ENCODE results near the gene CEACAM18. TPM values are rescaled to one million over a fixed set of nuclear protein-coding genes. Genes with fewer than 3 reads are reported as not detected.

The CEACAM18 gene
- polyA plus RNA-seq, 1 experiment, result not detected

GRCh38 chr19:51521357-51521756 is 43.0 kb downstream of the CEACAM18 start:
- Histone ChIP-seq H3K4me3 (ENCODE audit: low read depth, low read length) (no peak overlapping the region), H3K27me3 (ENCODE audit: control insufficient read depth, insufficient read depth, low read length) (no peaks in the 10 kb centered on the region), H3K36me3 (ENCODE audit: control insufficient read depth, insufficient read depth, low read length) (no peaks in the 10 kb centered on the region)
- CTCF ChIA-PET, result no interaction called here
- no peak for TF ChIP-seq CTCF (IDR thresholded peaks at IDR 0.05; ENCODE audit: insufficient read depth, low read depth, low read length)
- POLR2A ChIA-PET, result no interaction called here
- DNase-seq (ENCODE audit: low read depth), result no peak

GRCh38 chr19:51521781-51522180 is 43.4 kb downstream of the CEACAM18 start:
- TF ChIP-seq CTCF (IDR thresholded peaks at IDR 0.05; ENCODE audit: insufficient read depth, low read depth, low read length), result no peak
- Histone ChIP-seq H3K36me3 (ENCODE audit: control insufficient read depth, insufficient read depth, low read length) (no peaks in the 10 kb centered on the region), H3K4me3 (ENCODE audit: low read depth, low read length) (no peak overlapping the region), H3K27me3 (ENCODE audit: control insufficient read depth, insufficient read depth, low read length) (no peaks in the 10 kb centered on the region)
- CTCF ChIA-PET, result no interaction called here
- DNase-seq (ENCODE audit: low read depth), result no peak
- POLR2A ChIA-PET, result no interaction called here

- TF ChIP-seq CTCF (IDR thresholded peaks at IDR 0.05; ENCODE audit: insufficient read depth, low read depth, low read length), result no peak
- POLR2A ChIA-PET, result no interaction called here
- no peaks in the 10 kb centered on the region for H3K27me3 ChIP-seq (ENCODE audit: control insufficient read depth, insufficient read depth, low read length)
- H3K36me3 ChIP-seq (ENCODE audit: control insufficient read depth, insufficient read depth, low read length), result no peaks in the 10 kb centered on the region
- CTCF ChIA-PET, result interaction anchor here (0.9 kb wide), 1 partner anchor 11 kb away, joined by 3 read pairs; no protein-coding TSS in a partner anchor
- no peak for DNase-seq (ENCODE audit: low read depth)
- H3K4me3 ChIP-seq (ENCODE audit: low read depth, low read length), result no peak overlapping the region
Observed at GRCh38 chr19:51524666-51525264, 46.4 kb downstream of the CEACAM18 start.

- ChIA-PET CTCF (no interaction called here), POLR2A (no interaction called here)
- no peak for DNase-seq (ENCODE audit: low read depth)
- Histone ChIP-seq H3K27me3 (ENCODE audit: control insufficient read depth, insufficient read depth, low read length) (no peaks in the 10 kb centered on the region), H3K36me3 (ENCODE audit: control insufficient read depth, insufficient read depth, low read length) (no peaks in the 10 kb centered on the region), H3K4me3 (ENCODE audit: low read depth, low read length) (no peak overlapping the region)
- TF ChIP-seq CTCF (IDR thresholded peaks at IDR 0.05; ENCODE audit: insufficient read depth, low read depth, low read length), result no peak
Observed at GRCh38 chr19:51525651-51526050, 47.3 kb downstream of the CEACAM18 start.

- DNase-seq (ENCODE audit: low read depth), result no peak
- no peaks in the 10 kb centered on the region for H3K36me3 ChIP-seq (ENCODE audit: control insufficient read depth, insufficient read depth, low read length)
- ChIA-PET CTCF (no interaction called here), POLR2A (no interaction called here)
- H3K4me3 ChIP-seq (ENCODE audit: low read depth, low read length), result no peak overlapping the region
- H3K27me3 ChIP-seq (ENCODE audit: control insufficient read depth, insufficient read depth, low read length), result no peaks in the 10 kb centered on the region
- no peak for TF ChIP-seq CTCF (IDR thresholded peaks at IDR 0.05; ENCODE audit: insufficient read depth, low read depth, low read length)
Observed at GRCh38 chr19:51529301-51529700, 51.0 kb downstream of the CEACAM18 start.
